Breast epithelium (tissue), 4 donors: ENCODE measurements around the gene OR6B2. TPM values are rescaled to one million over a fixed set of nuclear protein-coding genes. Genes with fewer than 3 reads are reported as not detected.

ENCODE experiments used
- DNase-seq, 2 donors: peaks; one replicate each; pipeline ENCODE4 v3.0.0-alpha.2; 2019; ENCODE audit warnings: low spot score in 2 of 2
- H3K27ac ChIP-seq, 2 donors: fragments of 200-600 bp; sonication (generic) in 1 of 2; one replicate each; pipeline ENCODE4 v1.5.1; 2016 to 2019; ENCODE audit warnings: mild to moderate bottlenecking in 1 of 2
- H3K27me3 ChIP-seq, 2 donors: fragments of 200-600 bp; sonication (generic) in 1 of 2; one replicate each; pipeline versions ENCODE4 v1.5.1 to v1.6.0; 2017 to 2019; ENCODE audit warnings: control low read depth in 1 of 2, mild to moderate bottlenecking in 1 of 2
- H3K36me3 ChIP-seq: fragments of 200-600 bp; one replicate; pipeline ENCODE4 v1.5.1; 2019
- H3K4me1 ChIP-seq, 2 donors: fragments of 200-600 bp; sonication (generic); one replicate each; pipeline ENCODE4 v1.5.1; 2016 to 2019; ENCODE audit warnings: control low read depth in 1 of 2
- H3K4me3 ChIP-seq, 3 donors: fragments of 200-600 bp; sonication (generic); 1 replicate in 2 of 3; 2 replicates in 1 of 3; pipeline ENCODE4 v1.5.1; 2016 to 2019; ENCODE audit warnings: mild to moderate bottlenecking in 3 of 3, moderate library complexity in 2 of 3
- H3K9me3 ChIP-seq, 2 donors: fragments of 200-600 bp; sonication (generic) in 1 of 2; one replicate each; pipeline ENCODE4 v1.5.1; 2016 to 2019; ENCODE audit warnings: control low read depth in 1 of 2
- CTCF ChIP-seq, 3 donors: fragments of 450-650 bp; IDR thresholded peaks; one replicate each; pipeline ENCODE4 v1.5.1; 2016 to 2017; ENCODE audit warnings: antibody characterized with exemption in 3 of 3, mild to moderate bottlenecking in 3 of 3, moderate library complexity in 3 of 3
- POLR2A ChIP-seq: fragments of 450-650 bp; IDR thresholded peaks from one replicate; pipeline ENCODE4 v1.6.1; 2016; ENCODE audit warnings: antibody characterized with exemption, mild to moderate bottlenecking, moderate library complexity
- POLR2AphosphoS5 ChIP-seq, 3 donors: sonication (generic); formaldehyde crosslinking; IDR thresholded peaks; one replicate each; pipeline ENCODE4 v1.6.1; 2017; ENCODE audit warnings: antibody characterized with exemption in 3 of 3
- intact Hi-C: fragments of 100-400 bp; cut with DNase I; formaldehyde crosslinking; loops from one replicate; pipeline ENCODE4 v1.15.1; 2023; ENCODE audit warnings: low total_unique reads
- total RNA-seq, 3 donors: library from RNA; depleted of rRNA; stranded (reverse); fragments of >200 nt; gene quantifications; one replicate each; pipeline ENCODE4 v1.1.0, GENCODE V29; 2016

Gene OR6B2
- total RNA-seq = not detected

- DNase-seq = no peak
- no peak within 1 kb of the TSS for H3K27ac ChIP-seq
- TF ChIP-seq CTCF (IDR thresholded peaks at IDR 0.05) = no peak
- TF ChIP-seq POLR2AphosphoS5 (IDR thresholded peaks at IDR 0.05) = no peak
- no peak for TF ChIP-seq POLR2A
- peaks cover 0 to 14% of the 10 kb centered on the region in 2 donors for H3K27me3 ChIP-seq
- no peaks in the 10 kb centered on the region for H3K9me3 ChIP-seq
- H3K36me3 ChIP-seq = no peaks in the 10 kb centered on the region
- intact Hi-C loops = no loop called here
- no peaks in the 10 kb centered on the region for H3K4me1 ChIP-seq
- no peak within 1 kb of the TSS for H3K4me3 ChIP-seq
Observed at GRCh38 chr2:240030379-240031094, at the start of gene OR6B2. Gene OR6B2 (minus strand): TSS chr2:240030429. CDS start chr2:240030429, 0 bp downstream.

- intact Hi-C loops = no loop called here
- DNase-seq = no peak
- no peaks in the 10 kb centered on the region for H3K36me3 ChIP-seq
Observed at GRCh38 chr2:240078631-240079030, 48.4 kb upstream of the OR6B2 start.

GRCh38 chr2:240077442-240077841 is 47.2 kb upstream of the OR6B2 start:
- H3K27me3 ChIP-seq = no peaks in the 10 kb centered on the region
- H3K4me1 ChIP-seq = no peaks in the 10 kb centered on the region
- intact Hi-C loops = no loop called here
- H3K9me3 ChIP-seq = peaks cover 0 to 15% of the 10 kb centered on the region in 2 donors
- H3K36me3 ChIP-seq = no peaks in the 10 kb centered on the region
- H3K27ac ChIP-seq = no peak overlapping the region
- no peak for DNase-seq
- no peak overlapping the region for H3K4me3 ChIP-seq
- TF ChIP-seq POLR2AphosphoS5 (IDR thresholded peaks at IDR 0.05) = no peak
- no peak for TF ChIP-seq CTCF (IDR thresholded peaks at IDR 0.05)
- TF ChIP-seq POLR2A = no peak

More at GRCh38 chr2:240078631-240079030, 48.4 kb upstream of the OR6B2 start:
- Histone ChIP-seq H3K27me3 (no peaks in the 10 kb centered on the region), H3K27ac (no peak overlapping the region), H3K9me3 (peaks cover 0 to 15% of the 10 kb centered on the region in 2 donors), H3K4me3 (no peak overlapping the region), H3K4me1 (no peaks in the 10 kb centered on the region)
- TF ChIP-seq POLR2A = no peak
- TF ChIP-seq POLR2AphosphoS5 (IDR thresholded peaks at IDR 0.05) = no peak
- TF ChIP-seq CTCF (IDR thresholded peaks at IDR 0.05) = no peak

GRCh38 chr2:240074545-240074944 is 44.3 kb upstream of the OR6B2 start:
- intact Hi-C loops = no loop called here
- no peak overlapping the region for H3K27ac ChIP-seq
- no peak for DNase-seq
- no peaks in the 10 kb centered on the region for H3K36me3 ChIP-seq
- no peaks in the 10 kb centered on the region for H3K4me1 ChIP-seq
- no peak overlapping the region for H3K4me3 ChIP-seq
- no peak for TF ChIP-seq POLR2A
- no peak for TF ChIP-seq CTCF (IDR thresholded peaks at IDR 0.05)
- no peak for TF ChIP-seq POLR2AphosphoS5 (IDR thresholded peaks at IDR 0.05)
- H3K9me3 ChIP-seq = peaks cover 0 to 15% of the 10 kb centered on the region in 2 donors
- H3K27me3 ChIP-seq = no peaks in the 10 kb centered on the region

- no peaks in the 10 kb centered on the region for H3K27me3 ChIP-seq
- no peak overlapping the region for H3K27ac ChIP-seq
- no peaks in the 10 kb centered on the region for H3K36me3 ChIP-seq
- no peak for TF ChIP-seq POLR2AphosphoS5 (IDR thresholded peaks at IDR 0.05)
- no peak for TF ChIP-seq POLR2A
- no peak overlapping the region for H3K4me3 ChIP-seq
- DNase-seq = no peak
- H3K9me3 ChIP-seq = peaks cover 0 to 12% of the 10 kb centered on the region in 2 donors
- H3K4me1 ChIP-seq = no peaks in the 10 kb centered on the region
- intact Hi-C loops = no loop called here
Observed at GRCh38 chr2:240070907-240071306, 40.7 kb upstream of the OR6B2 start.
